ENCODE data around the gene KSR2. TPM values are rescaled to one million over a fixed set of nuclear protein-coding genes. Genes with fewer than 3 reads are reported as not detected.

KSR2 gene
- total RNA-seq, 2 donors from 2014 or later = 0.02 to 0.04 TPM

- H3K27ac Mint-ChIP-seq = no peak overlapping the region
- DNase-seq (ENCODE audit: low spot score in 2 of 2) = no peak
- ATAC-seq = no peak
- H3K9me3 Mint-ChIP-seq = peaks cover 0 to under 1% of the 10 kb centered on the region in 2 donors
- H3K36me3 Mint-ChIP-seq = no peaks in the 10 kb centered on the region
Observed at GRCh38 chr12:117437516-117438255, 531.1 kb downstream of the KSR2 start.

DNA sequence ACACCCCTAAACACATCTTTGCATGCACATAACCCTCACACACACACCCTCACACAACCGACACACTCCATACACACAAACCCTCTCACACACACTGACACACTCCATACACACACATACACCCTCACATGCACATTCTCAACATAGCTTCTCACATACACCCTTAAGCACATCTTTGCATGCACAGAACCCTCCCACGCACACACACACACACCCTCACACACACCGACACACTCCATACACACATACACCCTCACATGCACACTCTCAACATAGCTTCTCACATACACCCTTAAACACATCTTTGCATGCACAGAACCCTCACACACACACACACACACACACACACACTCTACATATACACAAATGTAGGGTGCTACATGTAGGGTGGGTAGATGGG lies 534.9 kb downstream of the KSR2 start:
- no peaks in the 10 kb centered on the region for H3K36me3 Mint-ChIP-seq
- H3K27ac Mint-ChIP-seq = no peak overlapping the region
- DNase-seq (ENCODE audit: low spot score in 2 of 2) = no peak
- H3K9me3 Mint-ChIP-seq = no peaks in the 10 kb centered on the region
- no peak for ATAC-seq

DNA sequence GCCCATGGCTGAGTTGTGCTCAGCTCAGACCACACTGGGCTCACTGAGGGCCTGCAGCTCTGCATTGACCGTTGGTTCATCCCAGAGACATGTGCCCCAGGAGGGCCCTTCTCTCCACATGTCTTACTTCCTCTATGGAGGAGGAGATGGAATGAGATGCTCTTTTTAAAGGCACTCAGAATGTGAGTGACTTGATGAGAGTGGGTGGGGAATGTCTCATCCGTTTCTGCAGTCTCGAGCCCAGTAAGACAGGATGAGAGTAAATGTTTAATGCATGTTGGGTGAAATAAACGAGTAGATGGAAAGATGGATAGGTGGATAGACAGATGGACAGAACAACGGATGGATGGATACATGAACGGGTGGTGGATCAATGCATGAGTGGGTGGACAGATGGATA lies 538.5 kb downstream of the KSR2 start:
- no peak for ATAC-seq
- no peaks in the 10 kb centered on the region for H3K36me3 Mint-ChIP-seq
- no peak overlapping the region for H3K27ac Mint-ChIP-seq
- peaks cover 4 to 6% of the 10 kb centered on the region in 2 donors for H3K9me3 Mint-ChIP-seq
- DNase-seq (ENCODE audit: low spot score in 2 of 2) = no peak

DNA sequence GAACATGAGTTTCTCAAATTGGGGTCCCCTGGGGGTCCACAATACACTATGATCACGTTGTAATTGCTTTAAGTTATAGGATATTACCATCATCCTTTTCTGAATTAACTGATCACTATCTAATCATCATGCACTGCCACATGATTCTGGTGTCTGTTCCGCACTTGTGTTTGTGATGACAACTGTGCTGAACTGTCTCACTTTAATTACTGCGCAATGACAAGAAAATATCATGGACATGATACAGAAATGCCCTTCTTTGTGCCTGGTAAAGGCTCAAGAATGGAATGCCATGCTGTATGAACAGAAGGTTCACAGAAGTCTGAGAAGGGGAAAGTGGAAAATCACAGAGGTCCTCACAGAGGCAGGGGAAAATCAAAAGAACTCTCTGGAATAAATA lies 541.6 kb downstream of the KSR2 start:
- H3K36me3 Mint-ChIP-seq = no peaks in the 10 kb centered on the region
- DNase-seq (ENCODE audit: low spot score in 2 of 2) (no peak), ATAC-seq (no peak)
- H3K27ac Mint-ChIP-seq = no peak overlapping the region
- peaks cover 7 to 10% of the 10 kb centered on the region in 2 donors for H3K9me3 Mint-ChIP-seq

GRCh38 chr12:117421987-117422386 lies 546.8 kb downstream of the KSR2 start:
- H3K27ac Mint-ChIP-seq = no peak overlapping the region
- DNase-seq (ENCODE audit: low spot score in 2 of 2) (no peak), ATAC-seq (no peak)
- H3K36me3 Mint-ChIP-seq = no peaks in the 10 kb centered on the region
- peaks cover 13 to 17% of the 10 kb centered on the region in 2 donors for H3K9me3 Mint-ChIP-seq

DNA sequence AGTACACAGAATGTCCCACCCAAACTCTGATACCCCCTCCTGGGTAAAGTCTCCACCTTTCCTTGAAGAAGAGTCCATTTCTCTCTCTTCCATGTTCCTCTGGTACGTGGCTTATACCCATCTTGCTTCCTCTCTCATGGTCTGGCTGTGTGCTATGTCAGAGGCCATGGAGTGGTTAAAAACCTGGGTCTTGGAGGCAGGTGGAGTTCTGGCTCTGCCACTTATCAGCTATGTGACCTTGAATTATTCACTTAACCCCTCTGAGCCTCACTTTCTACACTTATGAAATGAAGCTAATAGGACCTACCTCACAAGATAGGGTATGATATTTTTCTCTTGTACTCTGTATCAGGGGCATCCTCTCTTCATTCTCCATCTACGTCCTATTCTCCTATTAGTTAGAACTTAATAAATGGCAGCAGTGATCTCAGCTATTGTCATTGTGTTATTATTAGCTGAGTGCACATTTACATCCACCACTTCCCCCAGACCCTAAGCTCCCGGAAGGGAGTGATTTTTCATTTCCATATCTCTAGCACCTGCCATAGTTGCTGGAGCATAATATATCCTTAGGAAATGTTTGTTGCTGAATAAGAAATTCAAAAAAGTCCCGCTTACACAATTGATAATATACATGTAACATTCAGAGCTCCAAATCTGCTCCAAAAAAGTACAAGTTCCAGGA lies 547.6 kb downstream of the KSR2 start:
- no peak for ATAC-seq
- Mint-ChIP-seq H3K36me3 (no peaks in the 10 kb centered on the region), H3K9me3 (peaks cover 13 to 17% of the 10 kb centered on the region in 2 donors), H3K27ac (no peak overlapping the region)
- DNase-seq (ENCODE audit: low spot score in 2 of 2) = no peak

DNA sequence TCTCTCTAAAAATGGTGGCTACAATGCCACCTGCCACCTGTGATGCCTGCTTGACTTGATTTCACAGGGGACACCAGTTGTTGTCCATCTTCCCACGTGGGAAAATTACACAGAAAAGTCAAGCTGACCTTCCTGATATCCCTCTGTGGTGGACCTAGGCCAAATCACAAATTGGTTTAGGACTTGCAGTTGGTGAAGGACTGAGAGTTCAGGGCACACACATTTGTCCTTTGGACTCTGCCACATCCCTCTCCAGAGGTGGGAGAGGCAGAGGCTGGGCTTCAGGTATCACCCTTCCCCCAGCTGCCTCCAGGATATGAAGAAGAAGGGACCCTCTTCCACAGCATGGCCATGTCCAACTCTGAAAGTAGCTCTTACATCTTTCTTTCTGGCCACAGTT lies 551.8 kb downstream of the KSR2 start:
- DNase-seq (ENCODE audit: low spot score in 2 of 2) = no peak
- Mint-ChIP-seq H3K9me3 (peaks cover 7% of the 10 kb centered on the region in 2 donors), H3K27ac (no peak overlapping the region), H3K36me3 (no peaks in the 10 kb centered on the region)
- no peak for ATAC-seq

DNA sequence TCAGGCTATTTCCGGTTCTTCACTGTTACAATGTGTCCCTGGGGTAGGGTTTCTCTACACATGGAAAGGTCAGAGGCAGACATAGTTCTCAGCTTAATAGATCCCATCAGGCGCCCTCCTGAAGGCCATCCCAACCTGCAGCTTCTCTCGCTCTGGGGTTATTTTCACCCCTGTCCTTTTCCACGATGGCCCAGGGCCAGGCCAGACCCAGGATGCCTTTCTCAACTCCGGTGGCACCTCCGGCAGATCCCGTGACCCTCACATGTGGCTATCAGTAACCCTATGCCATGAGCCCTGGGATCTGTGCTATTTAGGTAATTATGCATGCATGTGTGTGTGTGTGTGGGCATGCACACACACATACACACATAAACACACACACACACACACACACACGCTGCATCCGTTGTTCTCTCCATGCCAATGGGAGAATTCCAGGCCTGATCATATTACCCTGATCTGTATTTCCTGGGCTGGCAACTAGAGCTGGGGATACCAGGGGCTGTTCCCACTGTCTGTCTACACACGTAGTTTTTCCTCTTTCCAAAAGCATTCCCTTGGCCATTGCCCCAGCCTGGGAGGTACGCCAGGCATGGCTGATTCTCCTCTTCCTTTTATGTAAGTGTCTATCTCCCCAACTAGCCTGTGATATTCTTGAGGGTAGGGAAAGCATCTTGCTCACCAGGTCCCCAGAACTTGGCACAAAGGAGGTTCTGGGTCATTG lies 556.2 kb downstream of the KSR2 start:
- ATAC-seq = no peak
- H3K36me3 Mint-ChIP-seq = no peaks in the 10 kb centered on the region
- peaks cover 0 to 3% of the 10 kb centered on the region in 2 donors for H3K9me3 Mint-ChIP-seq
- no peak overlapping the region for H3K27ac Mint-ChIP-seq
- DNase-seq (ENCODE audit: low spot score in 2 of 2) = no peak

- no peaks in the 10 kb centered on the region for H3K36me3 Mint-ChIP-seq
- no peak for DNase-seq (ENCODE audit: low spot score in 2 of 2)
- H3K27ac Mint-ChIP-seq = no peak overlapping the region
- peaks cover 0 to under 1% of the 10 kb centered on the region in 2 donors for H3K9me3 Mint-ChIP-seq
- no peak for ATAC-seq
Observed at GRCh38 chr12:117409286-117409685, 559.5 kb downstream of the KSR2 start.

GRCh38 chr12:117408161-117408791 lies 560.5 kb downstream of the KSR2 start:
- no peaks in the 10 kb centered on the region for H3K36me3 Mint-ChIP-seq
- no peak for DNase-seq (ENCODE audit: low spot score in 2 of 2)
- no peak for ATAC-seq
- no peak overlapping the region for H3K27ac Mint-ChIP-seq
- H3K9me3 Mint-ChIP-seq = peaks cover 0 to 3% of the 10 kb centered on the region in 2 donors

GRCh38 chr12:117404940-117405339 lies 563.9 kb downstream of the KSR2 start:
- no peaks in the 10 kb centered on the region for H3K36me3 Mint-ChIP-seq
- H3K27ac Mint-ChIP-seq = no peak overlapping the region
- peaks cover 16 to 19% of the 10 kb centered on the region in 2 donors for H3K9me3 Mint-ChIP-seq
- ATAC-seq (no peak), DNase-seq (ENCODE audit: low spot score in 2 of 2) (no peak)

DNA sequence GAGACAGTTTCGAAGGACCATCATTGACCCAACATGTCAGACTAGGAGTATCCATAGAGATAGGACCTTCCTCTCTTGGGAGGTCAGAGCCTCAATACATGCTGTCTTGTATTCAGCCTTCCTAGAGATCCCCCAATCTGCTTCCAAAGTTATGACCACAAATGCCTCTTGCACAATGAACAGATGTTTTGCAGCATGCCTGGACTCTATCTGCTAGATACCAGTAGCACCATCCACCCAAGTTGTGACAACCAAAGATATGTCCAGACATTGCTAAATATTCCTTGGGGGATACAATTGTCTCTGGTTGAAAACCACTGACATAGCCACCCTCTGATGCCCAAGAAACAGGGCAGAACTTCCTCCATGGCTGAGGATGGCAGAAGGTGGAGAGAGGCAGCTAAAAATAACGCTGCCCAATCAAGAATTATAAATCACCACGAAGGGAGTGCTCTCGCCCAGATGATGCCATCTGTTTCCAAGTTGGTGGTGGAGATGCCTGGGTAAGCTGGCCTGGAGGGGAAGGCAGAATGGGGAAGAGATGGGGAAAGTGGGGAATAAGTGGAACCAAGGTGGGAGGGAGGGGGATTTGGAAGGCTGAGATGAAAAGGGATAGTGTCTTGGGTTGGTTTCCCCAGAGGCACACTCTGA lies 564.5 kb downstream of the KSR2 start:
- no peak for ATAC-seq
- Mint-ChIP-seq H3K9me3 (peaks cover 18 to 20% of the 10 kb centered on the region in 2 donors), H3K27ac (no peak overlapping the region), H3K36me3 (no peaks in the 10 kb centered on the region)
- DNase-seq (ENCODE audit: low spot score in 2 of 2) = no peak

DNA sequence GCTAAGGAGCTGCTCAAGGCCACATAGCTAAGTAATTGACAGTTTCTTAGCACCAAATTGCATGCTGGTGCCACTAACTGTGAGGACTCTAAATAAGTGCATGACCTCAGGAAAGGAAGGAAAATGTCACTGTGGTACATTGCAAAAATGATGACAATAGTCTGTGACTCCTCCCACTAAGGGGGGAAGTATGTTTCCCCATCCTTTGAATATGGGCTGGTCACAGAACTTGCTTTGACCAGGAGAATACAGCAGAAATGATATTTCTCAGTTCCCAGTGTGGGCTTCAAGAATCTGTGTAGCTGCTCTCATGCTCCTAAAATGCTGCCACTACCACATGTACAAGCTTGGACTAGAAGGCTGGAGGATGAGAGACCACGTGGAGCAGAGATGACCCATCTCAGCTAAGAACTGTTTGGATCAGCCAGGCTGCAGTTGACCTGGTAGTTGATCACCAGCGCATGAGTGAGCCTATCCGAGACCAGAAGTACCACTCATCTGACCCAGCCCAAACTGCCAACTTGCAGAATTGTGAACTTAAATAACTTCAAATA lies 565.1 kb downstream of the KSR2 start:
- H3K36me3 Mint-ChIP-seq = no peaks in the 10 kb centered on the region
- no peak overlapping the region for H3K27ac Mint-ChIP-seq
- no peak for ATAC-seq
- no peak for DNase-seq (ENCODE audit: low spot score in 2 of 2)
- peaks cover 20 to 22% of the 10 kb centered on the region in 2 donors for H3K9me3 Mint-ChIP-seq
